Activated CD8-positive, alpha-beta memory T cell treated with anti-CD3 and anti-CD28 coated beads for 4 hours (primary cell): ENCODE measurements around the gene ACTL6B.

Source experiments
- DNase-seq, 2 donors: peaks; one replicate each; pipeline ENCODE4 v3.0.0-alpha.2; 2020; ENCODE audit warnings: low read depth in 2 of 2

The ACTL6B gene

GRCh38 chr7:100683659-100684533 lies 27.6 kb upstream of the ACTL6B start:
- DNase-seq = no peak

GRCh38 chr7:100682991-100683658 lies 26.9 kb upstream of the ACTL6B start:
- DNase-seq = no peak

GRCh38 chr7:100682228-100682741 lies 26.0 kb upstream of the ACTL6B start:
- DNase-seq = peak in 1 of 2 donors; percentile 21

GRCh38 chr7:100681491-100682227 lies 25.4 kb upstream of the ACTL6B start:
- DNase-seq = no peak

GRCh38 chr7:100680576-100681271 lies 24.5 kb upstream of the ACTL6B start:
- DNase-seq = no peak

- DNase-seq = no peak
Observed at GRCh38 chr7:100679927-100680575, 23.8 kb upstream of the ACTL6B start.

- DNase-seq = no peak
Observed at GRCh38 chr7:100679129-100679926, 23.1 kb upstream of the ACTL6B start.

GRCh38 chr7:100678291-100678984 lies 22.2 kb upstream of the ACTL6B start:
- DNase-seq = no peak

- DNase-seq = no peak
Observed at GRCh38 chr7:100677308-100678267, 21.3 kb upstream of the ACTL6B start.

GRCh38 chr7:100676501-100677306 lies 20.5 kb upstream of the ACTL6B start:
- no peak for DNase-seq

- peak; percentile 67 to 78 for DNase-seq
Observed at GRCh38 chr7:100675581-100676350, 19.5 kb upstream of the ACTL6B start.

- no peak for DNase-seq
Observed at GRCh38 chr7:100675105-100675451, 18.8 kb upstream of the ACTL6B start.

- no peak for DNase-seq
Observed at GRCh38 chr7:100674411-100675104, 18.3 kb upstream of the ACTL6B start.

GRCh38 chr7:100673942-100674410 lies 17.7 kb upstream of the ACTL6B start:
- DNase-seq = peak in 1 of 2 donors; percentile 31

- peak; percentile 96 to 98 for DNase-seq
Observed at GRCh38 chr7:100673302-100673941, 17.2 kb upstream of the ACTL6B start, which contains the start of gene GNB2. Gene GNB2 (plus strand): TSS chr7:100673740. CDS start chr7:100676266, 2,526 bp downstream.
